NOMO-1 treated with dmso at 0.1 percent for 144 hours (cell line): ENCODE measurements around the gene NUDT1.

ENCODE experiments used
- DNase-seq: peaks from one replicate; lab custom pipeline; 2025; ENCODE audit not compliant: unreplicated experiment; lab: John Stamatoyannopoulos, UW

Gene NUDT1

DNA sequence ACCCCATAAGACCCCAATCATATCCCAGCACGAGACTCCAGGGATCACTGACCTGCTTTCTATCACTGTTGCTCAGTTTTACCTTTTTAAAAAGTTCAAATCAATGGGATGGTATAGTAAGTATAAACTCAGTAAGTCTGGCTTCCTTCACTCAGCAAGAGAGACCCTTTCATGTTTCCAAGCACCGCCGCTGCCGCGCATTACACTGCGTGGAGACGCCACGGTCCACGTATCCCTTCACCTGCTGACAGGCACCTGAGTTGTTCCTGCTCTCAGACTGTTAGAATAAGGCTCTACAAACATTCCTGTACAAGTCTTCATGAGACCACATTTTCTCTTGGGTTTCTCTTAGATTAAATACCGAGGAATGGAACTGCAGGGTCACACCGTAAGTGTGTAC is 37.6 kb upstream of the NUDT1 start:
- no peak for DNase-seq

DNA sequence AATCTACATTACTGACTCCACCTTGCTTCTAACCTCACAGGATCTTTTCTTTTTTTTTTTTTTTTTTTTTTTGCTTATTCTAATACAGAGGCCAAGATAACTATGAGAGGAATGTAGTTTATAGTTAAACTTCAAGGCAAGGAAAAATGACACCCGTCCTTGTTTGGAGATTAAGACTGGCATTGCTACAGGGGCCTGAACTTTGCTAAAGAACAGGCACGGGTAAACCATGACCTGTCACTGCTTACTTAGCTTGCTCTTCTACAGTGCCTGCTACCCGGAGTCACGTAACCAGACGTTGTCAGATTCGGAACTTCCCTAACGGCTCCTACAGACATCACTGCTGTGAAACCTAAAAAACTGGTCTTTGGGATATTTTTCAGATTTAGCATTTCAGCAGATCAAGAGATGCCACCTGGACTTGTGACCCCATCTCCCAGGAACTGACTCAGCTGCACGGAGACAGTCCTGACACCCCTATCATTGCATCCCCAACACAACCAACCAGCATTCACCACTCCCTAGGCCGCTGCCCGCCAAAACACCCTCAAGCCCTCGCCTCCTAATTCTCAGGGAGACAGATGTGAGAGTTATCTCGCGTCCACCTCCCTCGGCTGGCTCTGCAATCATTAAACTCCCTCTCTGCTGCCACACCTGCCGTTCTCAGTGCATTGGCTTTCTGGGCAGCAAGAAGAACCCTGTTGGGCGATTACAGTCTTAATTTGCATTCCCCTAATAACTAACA is 36.8 kb upstream of the NUDT1 start:
- DNase-seq: no peak

DNA sequence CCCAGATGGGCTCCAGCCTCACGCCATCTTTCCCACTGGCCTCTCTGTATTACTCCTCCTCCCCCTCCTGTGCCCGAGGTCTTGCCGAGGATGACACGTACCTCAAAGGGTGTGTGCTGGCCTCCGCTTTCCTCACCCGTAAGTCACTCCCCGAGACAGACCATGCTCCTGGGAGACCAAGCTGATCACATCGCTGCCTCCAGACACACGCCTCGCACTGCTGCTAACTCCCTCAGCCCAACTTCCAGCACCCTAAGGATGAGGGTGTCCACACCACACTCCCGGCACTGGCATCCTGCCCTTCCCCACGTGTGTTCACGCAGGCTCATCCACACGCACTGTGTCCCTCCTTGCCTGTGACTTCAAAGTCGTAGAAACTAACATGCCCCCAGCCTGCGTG is 33.3 kb upstream of the NUDT1 start:
- DNase-seq: no peak

DNA sequence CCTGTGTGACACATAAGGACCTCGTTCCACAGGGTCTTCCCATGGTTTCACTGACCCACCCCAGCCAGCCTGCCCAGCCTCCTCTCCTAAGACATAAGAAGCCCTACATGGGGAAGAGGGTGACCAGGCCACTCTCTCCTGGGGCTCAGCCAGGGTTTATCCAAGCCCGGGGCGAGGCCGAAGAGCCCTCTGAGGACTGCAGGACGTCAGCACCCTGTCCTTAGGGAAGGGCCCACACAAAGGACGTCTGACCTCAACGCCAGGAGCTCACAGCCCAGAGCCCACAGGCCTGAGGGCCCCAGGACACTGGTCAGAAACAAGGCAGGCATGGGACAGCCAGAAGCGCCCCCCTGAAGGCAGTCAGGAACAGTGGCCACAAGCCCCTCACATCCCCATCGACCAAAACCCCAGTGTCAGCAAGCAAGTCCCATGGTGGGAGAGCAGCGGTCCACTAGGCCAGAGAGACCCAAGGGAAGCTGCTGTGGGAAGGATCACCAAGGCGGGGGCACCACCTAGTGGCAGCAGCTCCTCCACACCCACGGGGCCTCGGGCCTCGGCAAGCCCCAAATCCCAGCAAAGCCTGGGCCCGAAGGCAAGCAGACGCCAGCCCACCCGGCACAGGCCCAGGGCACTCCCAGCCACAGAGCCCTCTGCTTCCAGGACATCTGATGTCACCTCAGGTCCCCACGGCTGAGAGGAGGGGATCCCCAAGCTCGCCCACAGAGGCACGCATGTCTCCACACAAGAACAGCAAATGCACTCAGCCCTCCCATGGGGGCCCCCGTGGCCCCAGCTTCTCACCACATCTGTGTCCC is 32.7 kb upstream of the NUDT1 start:
- DNase-seq: no peak

DNA sequence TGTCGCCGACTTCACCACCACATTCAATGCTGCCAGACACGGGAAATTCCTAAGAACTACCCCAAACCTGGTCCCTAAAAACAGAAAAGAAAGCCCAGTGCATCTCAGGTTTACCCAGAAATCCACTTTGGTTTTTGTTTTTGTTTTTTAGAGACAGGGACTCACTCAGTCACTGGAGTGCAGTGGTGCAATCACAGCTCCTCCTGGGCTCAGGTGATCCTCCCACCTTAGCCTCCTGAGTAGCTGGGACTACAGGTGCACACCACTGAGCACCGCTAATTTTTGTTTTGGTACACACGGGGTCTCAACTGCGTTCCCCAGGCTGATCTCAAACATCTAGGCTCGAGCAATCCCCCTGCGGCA is 32.1 kb upstream of the NUDT1 start:
- DNase-seq: no peak

DNA sequence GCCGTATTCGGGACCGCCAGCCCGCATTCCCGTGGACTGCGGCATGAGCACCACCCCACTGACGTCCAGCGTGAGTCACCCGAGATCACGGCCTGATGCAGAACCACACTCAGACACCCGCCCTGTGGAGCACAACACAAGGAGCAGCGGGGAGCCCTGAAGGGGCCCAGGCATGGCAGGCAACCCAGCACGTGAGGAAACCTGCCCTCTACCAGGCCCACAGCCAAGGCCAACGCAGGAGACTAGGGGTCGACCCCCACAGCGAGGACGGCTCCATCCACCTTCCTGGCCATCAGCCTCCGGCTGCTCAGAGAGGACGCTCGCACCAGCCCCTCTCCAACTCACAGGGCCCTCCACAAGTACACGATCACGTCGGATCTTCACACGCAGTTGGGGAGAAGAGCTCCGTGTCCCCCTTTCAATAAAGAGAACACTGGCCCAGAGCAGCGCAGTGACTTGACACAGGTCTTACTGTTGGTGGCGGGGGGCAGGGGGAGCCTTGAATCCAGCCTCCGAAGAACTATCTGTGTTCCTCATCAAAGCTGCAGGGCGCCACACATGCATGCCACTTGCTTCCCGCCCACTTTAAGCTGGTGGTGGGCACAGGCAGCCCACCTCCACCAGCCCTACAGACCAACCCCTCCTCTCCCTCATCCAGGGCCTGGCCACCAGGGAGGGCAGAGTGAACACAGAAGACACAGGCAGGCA is 31.3 kb upstream of the NUDT1 start:
- no peak for DNase-seq

DNA sequence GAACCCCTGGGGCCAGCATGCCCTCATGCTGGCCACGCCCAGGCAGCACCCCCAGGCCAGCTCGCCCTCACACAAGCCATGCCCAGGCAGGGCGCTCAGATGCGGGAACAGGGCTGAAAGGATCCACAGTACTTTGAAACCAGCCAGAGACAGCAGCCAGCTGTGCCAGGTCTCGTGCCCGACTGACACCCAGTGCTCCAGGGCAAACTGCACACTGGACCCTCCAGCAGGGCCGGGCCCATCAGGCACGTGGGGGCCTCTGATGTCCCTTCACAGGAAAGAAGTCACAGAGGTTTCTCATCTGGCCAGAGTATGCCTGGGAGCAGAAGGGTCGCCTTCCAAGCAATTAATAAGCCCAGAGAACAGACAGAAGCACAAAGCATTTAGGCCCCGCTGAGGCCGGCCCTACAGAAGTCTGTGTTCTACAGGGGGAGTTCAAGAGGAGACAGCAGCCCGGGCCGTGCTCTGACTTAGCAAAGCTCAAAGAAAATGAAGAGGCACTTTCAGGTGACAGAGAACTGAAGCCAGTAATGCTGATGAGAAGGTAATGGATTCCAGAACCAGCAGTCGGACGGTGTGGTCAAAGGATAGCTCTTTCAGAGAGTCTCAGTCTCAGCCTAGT is 30.7 kb upstream of the NUDT1 start:
- no peak for DNase-seq

DNA sequence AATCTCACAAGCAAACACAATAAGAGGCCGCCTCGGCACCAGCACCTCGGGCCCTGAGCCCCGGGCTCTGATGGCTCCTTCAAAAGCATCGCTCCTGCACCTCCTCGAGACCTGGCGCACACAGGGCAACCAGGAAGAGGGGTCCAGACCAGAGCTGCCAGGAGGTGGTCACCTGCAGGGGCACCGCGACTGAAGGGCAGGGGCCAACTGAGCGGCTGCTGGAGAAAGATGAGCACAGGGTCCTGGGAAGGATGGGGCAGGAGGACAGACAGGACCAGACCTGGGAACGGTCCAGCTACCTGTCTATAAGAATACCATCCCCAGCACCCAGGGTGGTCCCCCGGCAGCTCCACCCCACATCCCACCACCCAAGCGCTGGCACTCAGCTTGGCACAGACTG is 30.1 kb upstream of the NUDT1 start:
- no peak for DNase-seq

DNA sequence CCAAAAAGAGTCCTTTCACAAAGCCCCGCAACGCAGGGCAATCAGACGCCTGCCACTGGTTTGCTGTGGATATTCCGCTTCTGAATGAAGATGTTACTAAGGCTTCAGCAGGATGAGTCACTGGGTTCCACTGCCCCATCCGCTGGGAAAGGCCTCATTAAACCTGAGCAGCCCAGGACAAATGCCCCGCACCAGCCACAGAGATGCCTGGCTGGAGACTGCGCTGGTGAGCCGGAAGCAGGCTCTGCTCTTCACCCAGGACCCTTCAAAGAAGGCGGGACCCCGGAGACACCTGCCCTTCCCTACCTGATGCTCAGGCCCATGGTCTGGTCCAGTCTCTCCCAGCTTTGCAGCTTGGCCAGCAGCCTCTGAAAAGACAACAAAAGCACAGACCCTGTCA is 29.1 kb upstream of the NUDT1 start:
- DNase-seq: no peak

DNA sequence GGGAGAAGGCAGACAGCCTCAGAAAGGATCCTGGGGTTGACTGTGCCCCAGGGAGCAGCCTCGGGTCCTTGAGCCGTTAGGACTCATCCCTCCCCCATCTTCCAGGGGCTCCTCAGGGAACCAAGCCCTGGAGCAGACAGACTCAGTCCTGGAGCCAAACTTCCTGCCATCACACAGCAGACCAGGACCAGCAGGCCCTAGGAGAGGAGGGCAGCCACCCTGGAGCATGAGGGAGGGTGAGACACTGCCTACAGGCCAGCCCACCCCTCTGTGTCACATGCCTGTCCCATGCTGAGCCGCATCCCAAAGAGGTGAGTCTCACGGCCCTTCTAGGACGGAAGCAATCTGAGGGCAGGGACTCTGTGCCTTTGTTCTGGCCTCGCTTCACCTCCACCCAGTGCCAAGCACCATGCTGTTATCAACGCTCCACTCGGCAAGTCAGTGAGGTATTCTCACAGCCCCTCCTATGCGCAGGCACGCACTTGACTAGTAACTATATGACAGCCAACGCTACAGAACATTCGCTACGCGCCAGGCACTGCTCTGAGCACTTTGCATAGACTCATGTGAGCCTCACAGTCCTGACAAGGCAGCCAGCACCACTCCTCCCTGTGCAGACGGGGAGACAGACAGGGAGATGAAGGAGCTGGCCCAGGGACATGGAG is 28.3 kb upstream of the NUDT1 start:
- DNase-seq: no peak

DNA sequence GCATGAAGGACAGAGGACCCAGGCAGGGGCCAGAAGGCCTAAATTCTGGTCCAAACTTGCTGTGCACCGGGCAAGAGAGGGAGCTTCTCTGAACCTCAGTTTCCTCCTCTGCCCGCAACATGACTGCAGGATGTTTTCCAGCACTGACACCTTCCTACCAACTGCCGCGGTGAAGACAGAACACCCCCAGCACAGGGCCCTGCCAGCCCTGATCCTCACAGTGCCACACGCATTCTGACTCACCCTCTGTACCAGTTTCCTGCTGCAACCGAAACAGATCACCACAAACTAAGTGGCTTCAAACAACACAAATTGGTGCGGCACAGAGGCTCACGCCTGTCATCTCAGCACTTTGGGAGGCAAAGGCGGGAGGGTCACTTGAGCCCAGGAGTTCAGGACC is 27.4 kb upstream of the NUDT1 start:
- no peak for DNase-seq

DNA sequence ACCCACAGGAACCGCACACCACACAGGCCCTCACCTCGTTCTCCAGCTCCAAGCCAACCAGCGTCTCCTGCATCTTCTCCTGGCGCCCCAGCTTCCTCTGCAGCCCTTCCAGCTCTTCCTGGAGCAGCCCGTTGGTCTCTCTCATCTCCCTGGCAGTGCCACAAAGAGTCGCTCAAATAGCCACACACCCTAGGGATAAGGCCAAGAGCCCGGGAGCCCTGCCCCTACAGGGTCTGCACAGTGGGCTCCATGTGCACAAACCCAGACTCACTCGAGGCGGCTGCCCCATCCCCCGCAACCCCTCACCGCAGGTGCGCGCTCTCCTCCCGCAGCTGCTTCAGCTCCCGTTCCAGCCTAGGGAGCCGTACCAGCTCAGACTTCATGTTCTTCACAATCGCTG is 26.2 kb upstream of the NUDT1 start:
- no peak for DNase-seq

DNA sequence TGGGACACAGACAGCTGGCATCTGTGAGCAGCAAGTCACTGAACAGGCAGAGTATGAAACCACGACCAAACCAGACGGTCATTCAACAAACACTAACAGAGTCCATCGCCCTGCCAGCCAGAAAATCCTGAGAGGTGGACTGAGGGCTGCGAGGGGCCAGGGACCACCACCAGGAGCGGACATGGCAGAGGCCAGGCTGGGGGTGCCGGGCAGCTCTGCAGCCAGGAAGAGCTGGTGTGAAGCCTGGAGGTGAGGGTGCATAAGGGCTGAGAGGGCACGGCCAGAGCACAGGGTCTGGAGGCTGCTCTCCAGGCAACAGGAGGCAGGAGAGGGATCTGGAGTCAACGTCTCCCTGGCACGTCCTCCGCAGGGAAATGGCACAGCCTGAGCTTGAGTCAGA is 24.8 kb upstream of the NUDT1 start:
- DNase-seq: no peak

DNA sequence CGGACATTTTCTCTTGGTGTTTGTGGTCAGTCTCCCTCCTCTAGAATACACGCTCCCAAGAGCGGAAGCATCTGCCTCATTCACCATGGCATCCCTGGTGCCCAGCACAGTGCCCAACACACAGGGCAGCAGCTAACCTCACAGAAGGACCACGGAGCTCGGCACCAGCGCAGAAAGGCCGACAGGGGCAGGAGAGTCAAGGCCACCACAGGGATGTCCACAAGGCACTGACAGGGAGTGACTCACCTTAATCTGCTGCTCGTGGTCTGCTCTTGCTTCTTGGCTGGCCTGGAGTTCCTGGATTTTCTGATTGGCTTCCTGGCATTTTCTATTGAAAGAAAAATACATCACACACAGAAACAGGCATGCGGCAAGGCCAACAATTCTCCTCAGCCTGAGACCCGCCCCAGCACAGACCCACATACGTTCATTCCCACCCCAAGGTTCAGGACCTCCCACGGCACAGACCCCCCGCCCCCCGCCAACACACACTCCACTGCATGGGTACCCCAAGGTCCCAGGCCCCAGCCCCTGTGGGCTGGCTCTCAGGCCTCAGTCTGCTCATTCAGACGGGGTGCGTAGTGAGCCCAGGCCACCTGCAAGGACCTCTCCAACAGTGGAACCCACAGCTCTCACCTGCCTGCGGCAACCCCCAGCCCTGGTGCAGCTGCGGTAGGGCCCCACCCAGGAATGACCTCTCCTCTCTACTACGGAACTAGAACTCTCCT is 24.1 kb upstream of the NUDT1 start:
- no peak for DNase-seq

DNA sequence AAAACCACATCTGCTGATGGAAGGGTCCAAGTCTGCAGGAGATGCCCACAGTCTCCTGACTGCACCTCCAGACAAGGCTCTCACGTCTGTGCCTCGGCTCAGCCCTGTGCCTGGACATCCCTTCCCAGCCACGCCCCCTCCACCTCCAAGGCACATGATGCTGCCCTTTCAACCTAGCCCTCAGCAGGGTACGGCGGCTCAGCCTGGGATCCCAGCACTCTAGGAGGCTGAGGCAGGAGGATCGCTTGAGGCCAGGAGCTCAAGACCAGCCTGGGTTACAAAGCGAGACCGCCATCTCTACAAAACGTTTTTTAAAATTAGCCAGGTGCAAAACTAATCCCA is 23.6 kb upstream of the NUDT1 start:
- DNase-seq: no peak

DNA sequence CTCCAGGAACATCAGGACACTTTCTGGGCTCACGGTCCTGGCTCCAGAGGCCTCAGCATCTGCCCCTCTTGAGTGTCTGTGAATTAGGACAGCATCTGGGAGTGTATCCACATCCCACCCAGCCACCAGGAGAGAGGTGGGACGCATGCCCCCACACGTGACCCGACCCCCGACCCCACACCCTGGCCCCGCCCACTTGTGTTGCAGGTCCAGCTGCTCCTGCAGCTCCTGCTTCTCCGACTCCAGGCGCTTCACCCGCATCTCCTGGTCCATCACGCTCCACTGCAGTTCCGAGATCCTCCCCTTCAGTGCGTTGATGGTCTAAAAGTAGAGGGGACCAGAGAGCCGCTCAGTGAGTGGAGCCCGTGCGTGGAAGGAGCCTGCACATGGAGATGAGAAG is 22.9 kb upstream of the NUDT1 start:
- DNase-seq: no peak

DNA sequence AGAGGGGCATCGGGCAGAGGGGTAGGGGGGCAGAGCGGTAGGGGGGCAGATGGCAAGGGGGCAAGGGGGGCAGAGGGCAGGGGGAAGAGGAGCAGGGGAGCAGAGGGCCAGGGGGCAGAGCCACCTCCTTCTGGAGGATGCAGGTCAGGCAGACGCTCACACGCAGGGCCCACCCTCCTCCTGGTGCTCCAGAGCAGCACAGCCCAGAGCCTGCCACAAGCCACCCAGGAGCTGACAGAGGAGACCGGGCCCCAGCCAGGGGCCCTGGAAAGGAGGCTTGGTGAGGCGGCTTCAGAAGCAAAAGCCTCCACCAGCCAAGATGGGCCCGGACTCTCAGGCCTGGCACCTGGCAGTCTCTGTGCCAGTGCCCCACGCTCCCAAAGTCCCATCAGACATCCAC is 22.4 kb upstream of the NUDT1 start:
- no peak for DNase-seq

DNA sequence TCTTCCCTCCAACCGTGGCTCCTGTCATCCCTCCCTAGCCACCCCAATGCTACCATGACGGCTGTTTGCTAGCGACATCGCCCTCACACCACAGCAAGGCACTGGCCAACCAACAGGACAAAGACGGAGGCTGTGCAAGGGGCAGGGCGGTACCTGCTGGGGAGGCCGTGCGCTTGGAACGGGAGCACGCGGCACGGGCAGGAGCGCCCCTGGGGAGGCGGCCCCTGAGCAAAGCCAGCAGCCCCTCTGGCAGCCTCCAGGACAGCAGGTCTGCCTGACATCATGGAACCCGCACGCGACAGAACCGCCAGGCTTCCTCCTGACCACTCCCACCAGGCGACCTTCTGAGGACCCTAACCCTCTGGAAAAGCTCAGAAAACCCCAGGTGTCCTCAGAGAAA is 22.0 kb upstream of the NUDT1 start:
- DNase-seq: no peak

DNA sequence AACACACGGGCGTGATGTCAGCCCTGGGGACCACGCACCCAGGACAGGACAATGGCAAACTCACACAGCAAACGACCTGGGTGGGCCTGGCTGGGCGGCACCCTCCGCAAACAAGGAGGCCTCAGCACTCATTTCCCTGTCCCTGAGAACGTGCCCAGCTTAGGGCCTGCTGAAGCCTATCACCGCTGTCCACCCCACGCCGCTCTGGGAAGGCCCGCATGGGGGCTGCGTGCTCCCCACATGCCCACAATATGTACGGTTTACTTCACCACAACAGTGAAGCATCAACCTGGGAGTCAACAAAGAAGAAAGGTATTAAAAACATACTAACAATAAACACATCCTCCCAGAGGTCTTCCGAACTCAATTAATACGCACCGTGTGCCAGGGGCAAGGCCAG is 21.5 kb upstream of the NUDT1 start:
- DNase-seq: no peak

DNA sequence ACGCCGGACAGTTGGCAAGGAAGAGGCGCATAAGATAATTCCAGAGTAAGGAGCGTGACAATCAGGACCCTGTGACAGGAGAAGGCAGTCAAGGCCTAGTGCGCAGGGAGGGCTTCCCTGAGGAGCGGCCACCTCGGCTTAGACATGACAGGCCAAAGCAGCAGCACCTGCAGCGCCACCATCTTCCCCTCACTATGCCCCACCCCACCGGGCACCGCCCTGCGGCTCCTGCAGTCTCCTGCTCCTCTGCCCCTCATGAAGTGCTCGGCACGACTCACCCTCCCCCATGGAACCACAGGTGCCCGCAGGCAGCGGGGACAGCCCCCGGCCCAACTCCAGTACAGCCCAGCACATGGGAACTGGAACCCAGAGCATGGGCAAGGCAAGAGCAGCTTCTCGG is 21.1 kb upstream of the NUDT1 start:
- no peak for DNase-seq

DNA sequence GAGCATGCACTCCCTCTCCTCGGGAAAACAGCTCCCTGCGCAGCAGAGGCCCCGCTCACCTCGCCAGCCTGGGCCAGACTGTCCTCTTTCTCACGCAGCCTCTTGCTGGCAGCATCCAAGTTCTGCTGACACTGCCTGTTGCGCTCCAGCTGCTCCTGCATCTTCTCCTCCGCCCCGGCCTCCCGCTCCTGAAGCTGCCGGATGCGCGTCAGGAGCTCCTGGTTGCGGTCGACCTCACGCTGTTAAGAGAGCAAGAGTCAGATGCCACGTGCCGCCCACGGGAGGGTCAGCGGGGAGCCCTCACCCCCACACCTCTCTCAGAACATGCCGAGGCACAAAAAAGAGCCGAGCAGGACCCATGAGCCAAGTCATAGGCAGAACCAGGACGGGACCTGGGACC is 19.5 kb upstream of the NUDT1 start:
- DNase-seq: no peak
